Upper lobe of left lung (tissue), 6 donors: ENCODE data around the gene GADD45A. TPM values are rescaled to one million over a fixed set of nuclear protein-coding genes. Genes with fewer than 3 reads are reported as not detected.

Experiments used
- ATAC-seq, 2 donors: fragments of 200-7000 bp; cut with Tn5 transposase; one replicate each; pipeline ENCODE4 v1.9.1; 2022; ENCODE audit warnings: mild to moderate bottlenecking in 2 of 2, moderate library complexity in 2 of 2; ENCODE audit not compliant: low FRiP score in 2 of 2
- DNase-seq, 2 donors: peaks; one replicate each; pipeline ENCODE4 v3.0.0-alpha.2; 2019 to 2020
- H3K27ac ChIP-seq, 4 donors: fragments of 200-600 bp; sonication (generic); one replicate each; pipeline ENCODE4 v1.5.1; 2016 to 2019
- H3K27me3 ChIP-seq, 4 donors: fragments of 200-600 bp; sonication (generic); one replicate each; pipeline ENCODE4 v1.5.1; 2017 to 2019
- H3K36me3 ChIP-seq, 4 donors: fragments of 200-600 bp; sonication (generic); one replicate each; pipeline ENCODE4 v1.5.1; 2016 to 2019
- H3K4me1 ChIP-seq, 4 donors: fragments of 200-600 bp; sonication (generic); one replicate each; pipeline ENCODE4 v1.5.1; 2018 to 2019
- H3K4me3 ChIP-seq, 4 donors: fragments of 200-600 bp; sonication (generic); one replicate each; pipeline ENCODE4 v1.5.1; 2017 to 2019; ENCODE audit warnings: mild to moderate bottlenecking in 2 of 4, moderate library complexity in 1 of 4
- H3K9me3 ChIP-seq, 4 donors: fragments of 200-600 bp; sonication (generic); one replicate each; pipeline ENCODE4 v1.5.1; 2018 to 2019
- CTCF ChIP-seq, 6 experiments: fragments of 450-650 bp in 4 of 6; fragments of 200-600 bp in 2 of 6; sonication (generic) in 2 of 6; IDR thresholded peaks; one replicate each; pipeline ENCODE4 v1.5.1; 2016 to 2019; ENCODE audit warnings: antibody characterized with exemption in 6 of 6
- EP300 ChIP-seq, 4 donors: sonication (generic); formaldehyde crosslinking; IDR thresholded peaks; one replicate each; pipeline ENCODE4 v1.5.1; 2017; ENCODE audit warnings: antibody characterized with exemption in 4 of 4, control low read depth in 2 of 4
- POLR2A ChIP-seq, 4 donors: fragments of 450-650 bp; IDR thresholded peaks; one replicate each; pipeline ENCODE4 v1.5.1; 2016 to 2017; ENCODE audit warnings: antibody characterized with exemption in 4 of 4, mild to moderate bottlenecking in 2 of 4
- POLR2AphosphoS5 ChIP-seq, 2 donors: sonication (generic); formaldehyde crosslinking; IDR thresholded peaks; one replicate each; pipeline ENCODE4 v1.5.1; 2017; ENCODE audit warnings: antibody characterized with exemption in 2 of 2
- WGBS, 2 donors: methylation state at CpG; one replicate each; pipeline ENCODE4 v1.1.5; 2017 to 2018; 5-methylcytosine and 5-hydroxymethylcytosine counted together
- total RNA-seq, 6 donors: library from RNA; depleted of rRNA in 4 of 6; stranded (reverse); fragments of >200 nt in 4 of 6; gene quantifications; one replicate each; pipeline versions ENCODE4 v1.1.0 to v1.2.1, GENCODE V29; 2016 to 2021
- donor health status: DM: no; HTN: no; CAD: no; lungs with moderate emphysema.
- donor health status: DM: no; HTN: yes; CAD: no; lungs with severe emphysema.

Gene GADD45A
- total RNA-seq, 6 donors from 2014 or later = 21.7 to 45.6 (median 28.2) TPM

GRCh38 chr1:67733681-67734322 lies 48.8 kb downstream of the GADD45A start:
- H3K36me3 ChIP-seq = no peaks in the 10 kb centered on the region
- no peaks in the 10 kb centered on the region for H3K27me3 ChIP-seq
- peaks cover 12 to 29% (median 21%) of the 10 kb centered on the region in 4 donors for H3K4me1 ChIP-seq
- no peak for DNase-seq
- WGBS, 2 donors = 42 to 56% methylated on average over 4 of the region's 4 CpGs
- no peak for ATAC-seq
- H3K4me3 ChIP-seq = no peak overlapping the region
- TF ChIP-seq POLR2AphosphoS5 (IDR thresholded peaks at IDR 0.05) = no peak
- TF ChIP-seq CTCF (IDR thresholded peaks at IDR 0.05) = no peak
- no peak for TF ChIP-seq EP300 (IDR thresholded peaks at IDR 0.05)
- TF ChIP-seq POLR2A (IDR thresholded peaks at IDR 0.05) = no peak
- H3K9me3 ChIP-seq = no peaks in the 10 kb centered on the region
- no peak overlapping the region for H3K27ac ChIP-seq

GRCh38 chr1:67734323-67734690 lies 49.3 kb downstream of the GADD45A start:
- Histone ChIP-seq H3K4me3 (no peak overlapping the region), H3K36me3 (no peaks in the 10 kb centered on the region), H3K4me1 (peaks cover 12 to 29% (median 21%) of the 10 kb centered on the region in 4 donors), H3K27ac (no peak overlapping the region), H3K27me3 (no peaks in the 10 kb centered on the region), H3K9me3 (no peaks in the 10 kb centered on the region)
- ATAC-seq (no peak), DNase-seq (no peak)
- WGBS, 2 donors = 69 to 86% methylated on average over 3 of the region's 3 CpGs
- no peak for TF ChIP-seq POLR2AphosphoS5 (IDR thresholded peaks at IDR 0.05)
- TF ChIP-seq POLR2A (IDR thresholded peaks at IDR 0.05) = no peak
- TF ChIP-seq CTCF (IDR thresholded peaks at IDR 0.05) = no peak
- TF ChIP-seq EP300 (IDR thresholded peaks at IDR 0.05) = no peak

GRCh38 chr1:67735206-67735605 lies 50.2 kb downstream of the GADD45A start:
- peaks cover 12 to 29% (median 21%) of the 10 kb centered on the region in 4 donors for H3K4me1 ChIP-seq

GRCh38 chr1:67735806-67736627 lies 51.0 kb downstream of the GADD45A start:
- DNase-seq (peak; percentile 41 to 50), ATAC-seq (peak; percentile 68 to 86)
- Histone ChIP-seq H3K36me3 (no peaks in the 10 kb centered on the region), H3K27me3 (no peaks in the 10 kb centered on the region), H3K4me1 (peaks cover 12 to 29% (median 21%) of the 10 kb centered on the region in 4 donors), H3K27ac (peak overlapping the region; percentile 38 to 79 (median 71)), H3K4me3 (peak overlapping the region in 1 of 4 donors; percentile 21), H3K9me3 (no peaks in the 10 kb centered on the region)
- 30 to 31% methylated on average over 9 to 11 of the region's 11 CpGs for WGBS, 2 donors
- no peak for TF ChIP-seq CTCF (IDR thresholded peaks at IDR 0.05)
- peak in 1 of 4 donors; percentile 12 for TF ChIP-seq EP300 (IDR thresholded peaks at IDR 0.05)
- peak; percentile 50 to 54 for TF ChIP-seq POLR2AphosphoS5 (IDR thresholded peaks at IDR 0.05)
- no peak for TF ChIP-seq POLR2A (IDR thresholded peaks at IDR 0.05)

More at GRCh38 chr1:67735206-67735605, 50.2 kb downstream of the GADD45A start:
- Histone ChIP-seq H3K9me3 (no peaks in the 10 kb centered on the region), H3K4me3 (no peak overlapping the region), H3K27me3 (no peaks in the 10 kb centered on the region), H3K27ac (peak overlapping the region in 3 of 4 donors; percentile 71 to 79 (median 71)), H3K36me3 (no peaks in the 10 kb centered on the region)
- WGBS, 2 donors = 62 to 65% methylated on average over 3 of the region's 3 CpGs
- TF ChIP-seq EP300 (IDR thresholded peaks at IDR 0.05) = no peak
- TF ChIP-seq CTCF (IDR thresholded peaks at IDR 0.05) = no peak
- TF ChIP-seq POLR2AphosphoS5 (IDR thresholded peaks at IDR 0.05) = no peak
- TF ChIP-seq POLR2A (IDR thresholded peaks at IDR 0.05) = no peak
- DNase-seq (no peak), ATAC-seq (no peak)
